GM12878 (cell line): ENCODE data around the gene HHIPL1. TPM values are rescaled to one million over a fixed set of nuclear protein-coding genes. Genes with fewer than 3 reads are reported as not detected.

Experiments used
- ATAC-seq: fragments of 200-7000 bp; cut with Tn5 transposase; 3 replicates; pipeline ENCODE4 v1.9.1; 2020; ENCODE audit warnings: mild to moderate bottlenecking, moderate library complexity
- BruUV-seq: library from RNA; stranded (reverse); fragments of 400-500 nt; replicated peaks from 2 replicates; lab custom pipeline; 2021; lab: Mats Ljungman, UMichigan
- CTCF ChIA-PET: fragments of 300-600 bp; sonication (Branson Sonifier 250); formaldehyde crosslinking; extraction: SDS; loops from one replicate; lab custom pipeline; 2021; ENCODE audit warnings: inconsistent platforms; lab: Yijun Ruan, JAX
- POLR2A ChIA-PET: fragments of 350-600 bp; formaldehyde crosslinking; extraction: SDS; loops from one replicate; lab custom pipeline; 2021; ENCODE audit warnings: inconsistent platforms; lab: Charles Lee
- RAD21 ChIA-PET: fragments of 300-600 bp; sonication (Branson Sonifier 250); formaldehyde crosslinking; loops from one replicate; lab custom pipeline; 2023; ENCODE audit warnings: antibody characterized with exemption; ENCODE audit not compliant: unreplicated experiment; lab: Charles Lee
- SMC1A ChIA-PET: fragments of 300-600 bp; sonication (Branson Sonifier 250); formaldehyde crosslinking; loops from one replicate; lab custom pipeline; 2023; ENCODE audit not compliant: unreplicated experiment, uncharacterized antibody; lab: Charles Lee
- DNase-seq: peaks from one replicate; pipeline ENCODE4 v3.0.0-alpha.2; 2011; ENCODE audit warnings: low read depth, low spot score
- FAIRE-seq: peaks from 3 replicates; lab custom pipeline; 2011; peaks lifted over from hg19 to GRCh38; lab: Jason Lieb, UNC
- H2AFZ ChIP-seq: 2 replicates; pipeline ENCODE4 v1.6.0; 2011; ENCODE audit warnings: low read depth, low read length, control low read depth; ENCODE audit not compliant: control insufficient read depth
- H3K27ac ChIP-seq: 2 replicates; pipeline ENCODE4 v1.5.1; 2011; ENCODE audit warnings: control low read depth; ENCODE audit not compliant: control insufficient read depth, insufficient read depth
- H3K27me3 ChIP-seq, 2 experiments: replicated peaks in 1 of 2; 2 replicates each; pipeline versions ENCODE4 v1.6.0 to v1.6.1; 2011; ENCODE audit warnings: low read length in 1 of 2; ENCODE audit not compliant: control insufficient read depth in 2 of 2, insufficient read depth in 2 of 2
- H3K36me3 ChIP-seq, 2 experiments: 2 replicates each; pipeline ENCODE4 v1.5.1; 2011; ENCODE audit warnings: low read length in 1 of 2; ENCODE audit not compliant: control insufficient read depth in 2 of 2, insufficient read depth in 2 of 2
- H3K4me1 ChIP-seq: 2 replicates; pipeline ENCODE4 v1.6.1; 2011; ENCODE audit warnings: mild to moderate bottlenecking, low read length, moderate library complexity, mixed read lengths; ENCODE audit not compliant: control insufficient read depth, insufficient read depth
- H3K4me2 ChIP-seq: 2 replicates; pipeline ENCODE4 v1.6.0; 2011; ENCODE audit warnings: control low read depth; ENCODE audit not compliant: control insufficient read depth, insufficient read depth
- H3K4me3 ChIP-seq: fragments of 200-600 bp; sonication (generic); 2 replicates; pipeline ENCODE4 v1.5.1; 2016
- H3K79me2 ChIP-seq: 2 replicates; pipeline ENCODE4 v1.6.0; 2011; ENCODE audit warnings: low read length; ENCODE audit not compliant: control insufficient read depth, insufficient read depth
- H3K9ac ChIP-seq: 2 replicates; pipeline ENCODE4 v1.8.0; 2011; ENCODE audit warnings: low read length, control low read depth, mixed read lengths; ENCODE audit not compliant: control insufficient read depth, insufficient read depth
- H3K9me3 ChIP-seq: replicated peaks from 3 replicates; pipeline ENCODE4 v1.5.1; 2011; ENCODE audit warnings: mild to moderate bottlenecking, low read length; ENCODE audit not compliant: control insufficient read depth, insufficient read depth
- H4K20me1 ChIP-seq: 2 replicates; pipeline ENCODE4 v1.6.0; 2011; ENCODE audit not compliant: control insufficient read depth, insufficient read depth
- CBX3 ChIP-seq: fragments of 200-600 bp; sonication (generic); IDR thresholded peaks from 2 replicates; pipeline ENCODE4 v1.6.1; 2016; ENCODE audit warnings: low read depth, borderline replicate concordance
- MXI1 ChIP-seq: fragments of 150-350 bp; IDR thresholded peaks from 2 replicates; pipeline ENCODE4 v1.6.1; 2011; ENCODE audit warnings: low read depth, mild to moderate bottlenecking, inconsistent platforms, low read length, improper control_type of control experiment
- NBN ChIP-seq: fragments of 450-650 bp; IDR thresholded peaks from 2 replicates; pipeline ENCODE4 v1.6.1; 2016
- WGBS: methylation state at CpG from one replicate; pipeline ENCODE4 v1.1.6; 2016; ENCODE audit warnings: low lambda C conversion rate; ENCODE audit not compliant: insufficient replicate concordance, insufficient coverage; ENCODE audit errors: missing lambda C conversion rate; 5-methylcytosine and 5-hydroxymethylcytosine counted together
- in situ Hi-C: fragments of 300-500 bp; cut with MboI; formaldehyde crosslinking; loops from 9 replicates; pipeline ENCODE4 v1.14.3; 2018; ENCODE audit warnings: mixed read lengths
- intact Hi-C: fragments of 100-400 bp; cut with micrococcal nuclease; formaldehyde crosslinking; loops from one replicate; pipeline ENCODE4 v1.14.2; 2022; ENCODE audit not compliant: unreplicated experiment
- polyA plus RNA-seq, 11 experiments: library from polyadenylated mRNA; depleted of rRNA in 4 of 11; unstranded in 6 of 11; stranded (reverse) in 5 of 11; fragments of >200 nt; fragmentation: Nextera tagmentation in 4 of 11; fragmentation: Illumina TruSeq in 1 of 11; extraction: Ambion mirVana in 4 of 11; extraction: Trizol in 1 of 11; gene quantifications; 1 replicate in 1 of 11; 2 replicates in 10 of 11; pipeline versions ENCODE4 v1.2.1 to v1.2.3, GENCODE V29; 2011 to 2016; ENCODE audit warnings: inconsistent platforms in 2 of 11, missing spikeins in 2 of 11, low read depth in 1 of 11
- total RNA-seq, 4 experiments: library from RNA; depleted of rRNA in 3 of 4; stranded (reverse); fragments of >200 nt in 3 of 4; fragmentation: Illumina TruSeq in 1 of 4; extraction: Trizol in 1 of 4; gene quantifications; 2 replicates each; pipeline versions ENCODE4 v1.2.1 to v1.2.3, GENCODE V29; 2013 to 2021
- TF ChIP-seq, protein P1 (sequence below): fragments of 450-650 bp; formaldehyde crosslinking; IDR thresholded peaks from 2 replicates; pipeline ENCODE4 v1.4.0; 2020; ENCODE audit warnings: mild to moderate bottlenecking, moderate library complexity
- TF ChIP-seq, protein P2 (sequence below): fragments of 450-650 bp; conservative IDR thresholded peaks from 2 replicates; pipeline ENCODE4 v1.6.1; 2017; ENCODE audit warnings: mild to moderate bottlenecking, moderate library complexity

The HHIPL1 gene
- total and polyA plus RNA-seq, 10 of the 15 experiments (the other 5 are each of a cell fraction or from before 2014, with no cell fraction given) = 0.09 TPM; not detected in 9

- Histone ChIP-seq H3K9me3 (no peaks in the 10 kb centered on the region), H3K4me1 (peaks cover 11% of the 10 kb centered on the region; the same call in 1 of the 2 replicates), H3K9ac (no peak overlapping the region), H3K4me3 (no peak overlapping the region), H4K20me1 (no peaks in the 10 kb centered on the region), H3K79me2 (no peaks in the 10 kb centered on the region), H2AFZ (no peak overlapping the region), H3K36me3 (no peaks in the 10 kb centered on the region), H3K27ac (no peak overlapping the region), H3K4me2 (no peak overlapping the region), H3K27me3 (no peaks in the 10 kb centered on the region; a peak in 1 of 4 replicates)
- WGBS = 47% methylated on average over 6 of the region's 7 CpGs
- POLR2A ChIA-PET = interaction anchor here (0.6 to 2.4 kb wide), 4 partner anchors 11 to 78 kb away, joined by 3 to 10 read pairs (median 5); partner anchors contain the start of gene CYP46A1
- no peak for ATAC-seq
- CTCF ChIA-PET = interaction anchor here (1.2 kb wide), 1 partner anchor 78 kb away, joined by 4 read pairs; the partner anchor contains the start of gene CYP46A1
- SMC1A ChIA-PET = interaction anchor here (1.2 to 1.5 kb wide), 2 partner anchors 16 to 293 kb away, joined by 3 to 4 read pairs; no protein-coding TSS in a partner anchor
- TF ChIP-seq, protein P1, sequence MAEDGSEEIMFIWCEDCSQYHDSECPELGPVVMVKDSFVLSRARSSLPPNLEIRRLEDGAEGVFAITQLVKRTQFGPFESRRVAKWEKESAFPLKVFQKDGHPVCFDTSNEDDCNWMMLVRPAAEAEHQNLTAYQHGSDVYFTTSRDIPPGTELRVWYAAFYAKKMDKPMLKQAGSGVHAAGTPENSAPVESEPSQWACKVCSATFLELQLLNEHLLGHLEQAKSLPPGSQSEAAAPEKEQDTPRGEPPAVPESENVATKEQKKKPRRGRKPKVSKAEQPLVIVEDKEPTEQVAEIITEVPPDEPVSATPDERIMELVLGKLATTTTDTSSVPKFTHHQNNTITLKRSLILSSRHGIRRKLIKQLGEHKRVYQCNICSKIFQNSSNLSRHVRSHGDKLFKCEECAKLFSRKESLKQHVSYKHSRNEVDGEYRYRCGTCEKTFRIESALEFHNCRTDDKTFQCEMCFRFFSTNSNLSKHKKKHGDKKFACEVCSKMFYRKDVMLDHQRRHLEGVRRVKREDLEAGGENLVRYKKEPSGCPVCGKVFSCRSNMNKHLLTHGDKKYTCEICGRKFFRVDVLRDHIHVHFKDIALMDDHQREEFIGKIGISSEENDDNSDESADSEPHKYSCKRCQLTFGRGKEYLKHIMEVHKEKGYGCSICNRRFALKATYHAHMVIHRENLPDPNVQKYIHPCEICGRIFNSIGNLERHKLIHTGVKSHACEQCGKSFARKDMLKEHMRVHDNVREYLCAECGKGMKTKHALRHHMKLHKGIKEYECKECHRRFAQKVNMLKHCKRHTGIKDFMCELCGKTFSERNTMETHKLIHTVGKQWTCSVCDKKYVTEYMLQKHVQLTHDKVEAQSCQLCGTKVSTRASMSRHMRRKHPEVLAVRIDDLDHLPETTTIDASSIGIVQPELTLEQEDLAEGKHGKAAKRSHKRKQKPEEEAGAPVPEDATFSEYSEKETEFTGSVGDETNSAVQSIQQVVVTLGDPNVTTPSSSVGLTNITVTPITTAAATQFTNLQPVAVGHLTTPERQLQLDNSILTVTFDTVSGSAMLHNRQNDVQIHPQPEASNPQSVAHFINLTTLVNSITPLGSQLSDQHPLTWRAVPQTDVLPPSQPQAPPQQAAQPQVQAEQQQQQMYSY (CRISPR knock-in tag) = no peak
- RAD21 ChIA-PET = interaction anchor here (0.9 to 1.0 kb wide), 2 partner anchors 22 to 78 kb away, joined by 4 to 6 read pairs; partner anchors contain the start of gene CYP46A1
- FAIRE-seq = no peak
- no peak for DNase-seq
- in situ Hi-C loops = no loop called here
- no TSS peak for BruUV-seq
- intact Hi-C loops = no loop called here
Observed at GRCh38 chr14:99606359-99606758, 38.6 kb upstream of the HHIPL1 start.

DNA sequence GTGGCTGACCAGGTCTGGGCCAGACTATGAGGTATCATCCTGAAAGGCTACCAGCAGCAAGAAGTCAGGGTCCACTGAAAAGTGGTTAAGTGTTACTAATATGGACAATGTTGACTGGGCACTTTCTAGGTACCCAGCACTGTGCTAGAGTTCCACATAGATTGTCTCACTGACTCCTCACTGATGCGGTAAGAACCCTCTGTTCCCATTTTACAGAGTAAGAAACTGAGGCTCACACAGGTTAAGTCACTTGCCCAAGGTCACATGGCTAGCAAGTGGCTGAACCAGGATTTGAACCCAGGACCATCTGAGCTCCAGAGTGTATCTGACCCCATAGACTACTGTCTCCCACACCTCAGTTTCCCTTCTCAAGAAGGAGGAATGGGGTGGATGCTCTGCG is 36.3 kb upstream of the HHIPL1 start:
- CTCF ChIA-PET = interaction anchor here (1.2 kb wide), 1 partner anchor 47 kb away, joined by 3 read pairs; no protein-coding TSS in a partner anchor
- SMC1A ChIA-PET = interaction anchor here (0.7 kb wide), 1 partner anchor 20 kb away, joined by 3 read pairs; no protein-coding TSS in a partner anchor
- no peak for TF ChIP-seq CBX3
- no peak for TF ChIP-seq MXI1
- TF ChIP-seq NBN = no peak
- TF ChIP-seq, protein P2, sequence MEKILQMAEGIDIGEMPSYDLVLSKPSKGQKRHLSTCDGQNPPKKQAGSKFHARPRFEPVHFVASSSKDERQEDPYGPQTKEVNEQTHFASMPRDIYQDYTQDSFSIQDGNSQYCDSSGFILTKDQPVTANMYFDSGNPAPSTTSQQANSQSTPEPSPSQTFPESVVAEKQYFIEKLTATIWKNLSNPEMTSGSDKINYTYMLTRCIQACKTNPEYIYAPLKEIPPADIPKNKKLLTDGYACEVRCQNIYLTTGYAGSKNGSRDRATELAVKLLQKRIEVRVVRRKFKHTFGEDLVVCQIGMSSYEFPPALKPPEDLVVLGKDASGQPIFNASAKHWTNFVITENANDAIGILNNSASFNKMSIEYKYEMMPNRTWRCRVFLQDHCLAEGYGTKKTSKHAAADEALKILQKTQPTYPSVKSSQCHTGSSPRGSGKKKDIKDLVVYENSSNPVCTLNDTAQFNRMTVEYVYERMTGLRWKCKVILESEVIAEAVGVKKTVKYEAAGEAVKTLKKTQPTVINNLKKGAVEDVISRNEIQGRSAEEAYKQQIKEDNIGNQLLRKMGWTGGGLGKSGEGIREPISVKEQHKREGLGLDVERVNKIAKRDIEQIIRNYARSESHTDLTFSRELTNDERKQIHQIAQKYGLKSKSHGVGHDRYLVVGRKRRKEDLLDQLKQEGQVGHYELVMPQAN = no peak
- no peak overlapping the region for H3K9ac ChIP-seq
- ATAC-seq (no peak), FAIRE-seq (no peak), DNase-seq (no peak)
- 46% methylated on average over 2 of the region's 2 CpGs for WGBS
- in situ Hi-C loops (no loop called here), intact Hi-C loops (no loop called here)
- H3K27ac ChIP-seq = no peak overlapping the region
- POLR2A ChIA-PET = no interaction called here
- no peak overlapping the region for H3K4me3 ChIP-seq
- H3K36me3 ChIP-seq = no peaks in the 10 kb centered on the region
- no peak overlapping the region for H3K4me2 ChIP-seq
- BruUV-seq = no TSS peak
- peaks cover 5% of the 10 kb centered on the region; the same call in 1 of the 2 replicates for H3K4me1 ChIP-seq
- H4K20me1 ChIP-seq = no peaks in the 10 kb centered on the region
- H2AFZ ChIP-seq = no peak overlapping the region
- H3K9me3 ChIP-seq = no peaks in the 10 kb centered on the region
- no peaks in the 10 kb centered on the region for H3K79me2 ChIP-seq
- no peaks in the 10 kb centered on the region for H3K27me3 ChIP-seq
- RAD21 ChIA-PET = no interaction called here
